GM23338 (cell line): ENCODE results near the gene UBE2QL1. TPM values are rescaled to one million over a fixed set of nuclear protein-coding genes. Genes with fewer than 3 reads are reported as not detected.

Source experiments
- ATAC-seq: fragments of 200-7000 bp; cut with Tn5 transposase; 3 replicates; pipeline ENCODE4 v1.9.1; 2020
- DNase-seq: peaks from one replicate; pipeline ENCODE4 v3.0.0-alpha.2; 2015; ENCODE audit warnings: low spot score
- H2AFZ ChIP-seq: fragments of 200-600 bp; sonication (generic); 2 replicates; pipeline ENCODE4 v1.8.0; 2016; ENCODE audit warnings: antibody characterized with exemption, mild to moderate bottlenecking, moderate library complexity
- H3F3A ChIP-seq: fragments of 200-600 bp; sonication (generic); replicated peaks from 2 replicates; pipeline ENCODE4 v1.8.0; 2017; ENCODE audit warnings: antibody characterized with exemption, mixed run types, low read depth
- H3K27ac ChIP-seq: fragments of 200-600 bp; sonication (generic); 2 replicates; pipeline ENCODE4 v1.6.1; 2016; ENCODE audit warnings: low read depth
- H3K27me3 ChIP-seq: fragments of 200-600 bp; sonication (generic); 2 replicates; pipeline ENCODE4 v1.8.0; 2016; ENCODE audit warnings: mild to moderate bottlenecking, mixed run types, moderate library complexity; ENCODE audit not compliant: insufficient read depth
- H3K36me3 ChIP-seq: fragments of 200-600 bp; sonication (generic); 2 replicates; pipeline ENCODE4 v1.8.0; 2016; ENCODE audit warnings: mild to moderate bottlenecking; ENCODE audit not compliant: insufficient read depth
- H3K4me1 ChIP-seq: fragments of 200-600 bp; sonication (generic); 2 replicates; pipeline ENCODE4 v1.8.0; 2016; ENCODE audit warnings: mild to moderate bottlenecking, moderate library complexity; ENCODE audit not compliant: insufficient read depth
- H3K4me2 ChIP-seq: fragments of 200-600 bp; sonication (generic); 2 replicates; pipeline ENCODE4 v1.7.1; 2017; ENCODE audit warnings: mixed run types
- H3K4me3 ChIP-seq: fragments of 200-600 bp; sonication (generic); 2 replicates; pipeline ENCODE4 v1.6.1; 2016; ENCODE audit warnings: mixed run types
- H3K79me2 ChIP-seq: fragments of 200-600 bp; sonication (generic); replicated peaks from 2 replicates; pipeline ENCODE4 v1.8.0; 2017; ENCODE audit warnings: mild to moderate bottlenecking; ENCODE audit not compliant: insufficient read depth
- H3K9me2 ChIP-seq: fragments of 200-600 bp; sonication (generic); 2 replicates; pipeline ENCODE4 v1.8.0; 2017; ENCODE audit not compliant: insufficient read depth
- H4K20me1 ChIP-seq: fragments of 200-600 bp; sonication (generic); replicated peaks from 2 replicates; pipeline ENCODE4 v1.8.0; 2017; ENCODE audit warnings: mild to moderate bottlenecking; ENCODE audit not compliant: insufficient read depth
- H3K27ac Mint-ChIP-seq: 2 replicates; pipeline ENCODE4 v1.8.0; 2020; ENCODE audit warnings: inconsistent platforms, mild to moderate bottlenecking, moderate library complexity, mixed read lengths
- H3K27me3 Mint-ChIP-seq: 3 replicates; pipeline ENCODE4 v1.8.0; 2022; ENCODE audit warnings: low read depth, mild to moderate bottlenecking, moderate library complexity, mixed read lengths, inconsistent platforms; ENCODE audit not compliant: insufficient read depth, poor library complexity
- H3K36me3 Mint-ChIP-seq: 3 replicates; pipeline ENCODE4 v1.8.0; 2021; ENCODE audit warnings: low read depth, mild to moderate bottlenecking, inconsistent platforms, moderate library complexity, mixed read lengths
- H3K4me1 Mint-ChIP-seq: 3 replicates; pipeline ENCODE4 v1.8.0; 2020; ENCODE audit warnings: mild to moderate bottlenecking, inconsistent platforms, mixed read lengths
- H3K4me3 Mint-ChIP-seq: 3 replicates; pipeline ENCODE4 v1.8.0; 2021; ENCODE audit warnings: moderate library complexity, mild to moderate bottlenecking, inconsistent platforms, mixed read lengths
- H3K9me3 Mint-ChIP-seq: 3 replicates; pipeline ENCODE4 v1.8.0; 2020; ENCODE audit warnings: moderate library complexity, mild to moderate bottlenecking, inconsistent platforms, mixed read lengths
- CREB1 ChIP-seq: fragments of 250-450 bp; sonication (Bioruptor Pico); IDR thresholded peaks from 2 replicates; pipeline ENCODE4 v1.5.0; 2020; ENCODE audit warnings: low read depth, mild to moderate bottlenecking, moderate library complexity
- CTCF ChIP-seq, 2 experiments: fragments of 200-600 bp in 1 of 2; sonication (generic) in 1 of 2; conservative IDR thresholded peaks; 2 replicates each; pipeline versions ENCODE4 v1.5.1 to v1.6.1; 2016 to 2017; ENCODE audit warnings: antibody characterized with exemption in 2 of 2, low read depth in 2 of 2, mild to moderate bottlenecking in 2 of 2, moderate library complexity in 1 of 2
- ETS1 ChIP-seq: IDR thresholded peaks from 2 replicates; pipeline ENCODE4 v1.6.1; 2016; ENCODE audit warnings: antibody characterized with exemption
- EZH2 ChIP-seq: fragments of 200-600 bp; sonication (generic); IDR thresholded peaks from one replicate; pipeline ENCODE4 v1.8.0; 2017; ENCODE audit warnings: antibody characterized with exemption, mild to moderate bottlenecking, low read depth; ENCODE audit not compliant: unreplicated experiment
- EZH2phosphoT487 ChIP-seq: fragments of 200-600 bp; sonication (generic); IDR thresholded peaks from one replicate; pipeline ENCODE4 v1.8.1; 2018; ENCODE audit warnings: antibody characterized with exemption; ENCODE audit not compliant: unreplicated experiment
- NANOG ChIP-seq: IDR thresholded peaks from 2 replicates; pipeline ENCODE4 v1.6.1; 2016; ENCODE audit warnings: antibody characterized with exemption, borderline replicate concordance
- POLR2AphosphoS5 ChIP-seq: IDR thresholded peaks from 2 replicates; pipeline ENCODE4 v1.6.1; 2016; ENCODE audit warnings: antibody characterized with exemption, low read depth
- STAT1 ChIP-seq: IDR thresholded peaks from one replicate; pipeline ENCODE4 v1.6.1; 2016; ENCODE audit warnings: antibody characterized with exemption; ENCODE audit not compliant: unreplicated experiment
- ZNF114 ChIP-seq: fragments of 250-450 bp; sonication (Bioruptor Pico); IDR thresholded peaks from 2 replicates; pipeline ENCODE4 v1.5.0; 2020; ENCODE audit warnings: mild to moderate bottlenecking, moderate library complexity
- ZNF331 ChIP-seq: fragments of 250-450 bp; sonication (Bioruptor Pico); IDR thresholded peaks from 2 replicates; pipeline ENCODE4 v1.5.0; 2020; ENCODE audit warnings: low read depth, mild to moderate bottlenecking, moderate library complexity
- ZNF462 ChIP-seq: fragments of 250-450 bp; sonication (Bioruptor Pico); IDR thresholded peaks from 2 replicates; pipeline ENCODE4 v1.5.0; 2020; ENCODE audit warnings: mild to moderate bottlenecking, moderate library complexity
- polyA plus RNA-seq: library from polyadenylated mRNA; unstranded; fragments of >200 nt; fragmentation: Nextera tagmentation; extraction: Ambion mirVana; gene quantifications from 2 replicates; pipeline ENCODE4 v1.2.1, GENCODE V29; 2016
- total RNA-seq: library from RNA; depleted of rRNA; stranded (reverse); fragments of >200 nt; shearing (Covaris generic); gene quantifications from 2 replicates; pipeline ENCODE4 v1.2.3, GENCODE V29; 2014

The UBE2QL1 gene
- total and polyA plus RNA-seq, 2 experiments from 2014 or later = 0.40 to 0.83 TPM

GRCh38 chr5:6541256-6542013, 92.8 kb downstream of the UBE2QL1 start:
- Mint-ChIP-seq H3K9me3 (no peaks in the 10 kb centered on the region), H3K36me3 (no peaks in the 10 kb centered on the region), H3K4me1 (no peaks in the 10 kb centered on the region), H3K4me3 (no peak overlapping the region), H3K27ac (no peak overlapping the region), H3K27me3 (peaks cover 2% of the 10 kb centered on the region)
- H4K20me1 ChIP-seq = no peaks in the 10 kb centered on the region
- H3K36me3 ChIP-seq = no peaks in the 10 kb centered on the region
- H3K9me2 ChIP-seq = peaks cover 7% of the 10 kb centered on the region
- H3K27me3 ChIP-seq = no peaks in the 10 kb centered on the region
- no peak overlapping the region for H3K4me3 ChIP-seq
- DNase-seq (no peak), ATAC-seq (no peak)
- H3K79me2 ChIP-seq = no peaks in the 10 kb centered on the region
- no peak overlapping the region for H2AFZ ChIP-seq
- no peaks in the 10 kb centered on the region for H3F3A ChIP-seq
- H3K4me2 ChIP-seq = no peak overlapping the region
- no peaks in the 10 kb centered on the region for H3K4me1 ChIP-seq
- TF ChIP-seq EZH2phosphoT487 (no peak), CTCF (conservative IDR thresholded peaks at IDR 0.05; ENCODE audit: low read depth in 2 of 2) (no peak), NANOG (no peak), ZNF331 (CRISPR knock-in tag) (no peak), EZH2 (no peak), STAT1 (no peak), ZNF462 (CRISPR knock-in tag) (no peak), CREB1 (no peak), ZNF114 (CRISPR knock-in tag) (no peak), ETS1 (no peak), POLR2AphosphoS5 (no peak)
- no peak overlapping the region for H3K27ac ChIP-seq
